DMS53 treated with DMSO at 0.1 percent for 48 hours (cell line): ENCODE measurements around the gene WASF3.

Experiments used
- DNase-seq: peaks from one replicate; lab custom pipeline; 2025; ENCODE audit not compliant: unreplicated experiment; lab: John Stamatoyannopoulos, UW

The WASF3 gene

GRCh38 chr13:26679411-26680122, 122.1 kb downstream of the WASF3 start:
- no peak for DNase-seq

- no peak for DNase-seq
These were observed 122.6 kb downstream of the WASF3 start for GRCh38 chr13:26680123-26680450.

GRCh38 chr13:26680572-26680971, 123.1 kb downstream of the WASF3 start:
- DNase-seq: no peak

GRCh38 chr13:26681036-26681435, 123.6 kb downstream of the WASF3 start:
- DNase-seq: no peak

- no peak for DNase-seq
These were observed 125.1 kb downstream of the WASF3 start for GRCh38 chr13:26682606-26683005.

GRCh38 chr13:26685606-26686005, 128.1 kb downstream of the WASF3 start:
- DNase-seq: no peak

- no peak for DNase-seq
These were observed 128.8 kb downstream of the WASF3 start for GRCh38 chr13:26686285-26686684.

- no peak for DNase-seq
These were observed 130.8 kb downstream of the WASF3 start for GRCh38 chr13:26688286-26688685.

GRCh38 chr13:26688980-26689379, 131.5 kb downstream of the WASF3 start:
- no peak for DNase-seq

GRCh38 chr13:26693749-26694463, 136.4 kb downstream of the WASF3 start:
- peak; percentile 18 for DNase-seq

- DNase-seq: no peak
These were observed 137.3 kb downstream of the WASF3 start for GRCh38 chr13:26694609-26695359.

GRCh38 chr13:26695360-26695705, 137.8 kb downstream of the WASF3 start:
- no peak for DNase-seq

GRCh38 chr13:26695891-26696311, 138.4 kb downstream of the WASF3 start:
- no peak for DNase-seq

- no peak for DNase-seq
These were observed 139.8 kb downstream of the WASF3 start for GRCh38 chr13:26697069-26697955.

GRCh38 chr13:26698392-26699196, 141.1 kb downstream of the WASF3 start:
- DNase-seq: peak; percentile 88

GRCh38 chr13:26699197-26699490, 141.7 kb downstream of the WASF3 start:
- DNase-seq: no peak

- no peak for DNase-seq
These were observed 148.1 kb downstream of the WASF3 start for GRCh38 chr13:26705536-26705935.

- DNase-seq: no peak
These were observed 148.9 kb downstream of the WASF3 start for GRCh38 chr13:26706381-26706780.

GRCh38 chr13:26707122-26708006, 149.9 kb downstream of the WASF3 start:
- peak; percentile 69 for DNase-seq

GRCh38 chr13:26708007-26708297, 150.5 kb downstream of the WASF3 start:
- DNase-seq: no peak
